Fibroblast of pulmonary artery (primary cell): ENCODE results near the gene LRRC8E.

ENCODE experiments used
- DNase-seq: peaks from one replicate; pipeline ENCODE4 v3.0.0-alpha.2; 2010; ENCODE audit warnings: low read depth
- H3K4me3 ChIP-seq: replicated peaks from 2 replicates; pipeline ENCODE4 v1.5.1; 2011; ENCODE audit warnings: low read depth, mild to moderate bottlenecking, control low read depth, low read length, moderate library complexity
- TF ChIP-seq, protein P1 (sequence below): IDR thresholded peaks from 2 replicates; pipeline ENCODE4 v1.5.1; 2011; ENCODE audit warnings: mild to moderate bottlenecking, control low read depth, low read length, inconsistent platforms; ENCODE audit errors: missing control alignments

LRRC8E gene

DNA sequence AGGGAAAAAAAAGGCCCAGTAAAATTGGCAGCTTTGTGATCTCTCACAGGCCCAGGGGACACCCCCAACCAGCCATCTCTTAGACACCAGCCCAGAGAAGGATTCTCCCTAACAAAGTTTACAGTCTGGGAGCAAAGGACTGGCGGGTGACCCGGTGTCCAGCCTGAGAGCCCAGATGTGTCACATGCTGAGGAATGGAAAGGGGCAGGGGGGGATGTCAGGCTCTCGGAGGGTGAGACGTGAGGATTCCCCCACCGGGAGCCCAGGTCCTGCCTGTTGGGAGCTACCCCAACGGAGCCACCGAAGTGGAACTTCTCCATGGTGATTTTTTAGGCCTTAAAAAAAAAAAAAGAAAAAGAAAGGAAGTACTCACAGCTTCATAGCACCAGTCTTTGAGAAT is 42.5 kb downstream of the LRRC8E start:
- no peak overlapping the region for H3K4me3 ChIP-seq
- TF ChIP-seq, protein P1, sequence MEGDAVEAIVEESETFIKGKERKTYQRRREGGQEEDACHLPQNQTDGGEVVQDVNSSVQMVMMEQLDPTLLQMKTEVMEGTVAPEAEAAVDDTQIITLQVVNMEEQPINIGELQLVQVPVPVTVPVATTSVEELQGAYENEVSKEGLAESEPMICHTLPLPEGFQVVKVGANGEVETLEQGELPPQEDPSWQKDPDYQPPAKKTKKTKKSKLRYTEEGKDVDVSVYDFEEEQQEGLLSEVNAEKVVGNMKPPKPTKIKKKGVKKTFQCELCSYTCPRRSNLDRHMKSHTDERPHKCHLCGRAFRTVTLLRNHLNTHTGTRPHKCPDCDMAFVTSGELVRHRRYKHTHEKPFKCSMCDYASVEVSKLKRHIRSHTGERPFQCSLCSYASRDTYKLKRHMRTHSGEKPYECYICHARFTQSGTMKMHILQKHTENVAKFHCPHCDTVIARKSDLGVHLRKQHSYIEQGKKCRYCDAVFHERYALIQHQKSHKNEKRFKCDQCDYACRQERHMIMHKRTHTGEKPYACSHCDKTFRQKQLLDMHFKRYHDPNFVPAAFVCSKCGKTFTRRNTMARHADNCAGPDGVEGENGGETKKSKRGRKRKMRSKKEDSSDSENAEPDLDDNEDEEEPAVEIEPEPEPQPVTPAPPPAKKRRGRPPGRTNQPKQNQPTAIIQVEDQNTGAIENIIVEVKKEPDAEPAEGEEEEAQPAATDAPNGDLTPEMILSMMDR, result no peak
- no peak for DNase-seq

DNA sequence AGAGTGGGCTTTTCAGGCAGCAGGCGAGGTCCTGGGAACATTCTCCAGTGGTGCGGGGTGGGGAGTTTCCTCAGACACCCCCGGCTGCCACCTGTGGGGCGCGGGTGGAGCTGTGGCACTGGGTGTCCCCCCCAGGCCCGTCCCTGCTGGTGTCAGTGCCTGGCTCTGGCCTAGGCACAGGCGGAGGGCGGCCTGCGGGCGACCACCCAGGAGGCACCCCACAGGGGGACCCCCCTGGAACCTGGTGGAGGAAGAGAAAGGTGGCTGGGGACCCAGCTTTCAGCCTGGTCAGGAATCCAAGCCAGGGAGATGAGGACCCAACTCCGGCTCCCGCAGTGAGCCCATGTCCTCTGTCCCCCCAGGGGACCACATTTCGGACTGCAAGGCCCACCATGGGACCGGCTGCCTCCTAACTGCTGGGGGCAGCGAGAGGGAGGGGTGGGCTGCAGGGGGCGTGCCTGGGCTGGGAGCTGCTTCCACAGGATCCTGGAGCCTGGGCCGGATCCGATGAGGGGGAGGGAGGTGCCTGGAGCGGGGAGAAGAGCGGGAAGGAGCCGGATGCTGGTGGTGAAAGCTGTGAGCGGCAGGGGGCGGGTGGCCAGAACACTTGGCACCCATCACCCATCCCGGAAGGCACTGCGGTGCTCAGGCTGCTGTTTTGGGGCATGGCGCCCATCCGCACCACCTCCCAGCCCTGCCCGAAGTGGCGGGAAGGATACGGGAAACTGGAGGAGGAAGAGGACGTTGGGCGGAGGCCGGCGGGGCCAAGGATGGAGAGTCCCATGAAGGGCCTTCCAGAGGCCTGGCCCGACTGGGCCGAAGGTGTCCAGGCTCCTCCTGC is 43.1 kb downstream of the LRRC8E start:
- no peak overlapping the region for H3K4me3 ChIP-seq
- DNase-seq, result no peak
- TF ChIP-seq, protein P1, result no peak

DNA sequence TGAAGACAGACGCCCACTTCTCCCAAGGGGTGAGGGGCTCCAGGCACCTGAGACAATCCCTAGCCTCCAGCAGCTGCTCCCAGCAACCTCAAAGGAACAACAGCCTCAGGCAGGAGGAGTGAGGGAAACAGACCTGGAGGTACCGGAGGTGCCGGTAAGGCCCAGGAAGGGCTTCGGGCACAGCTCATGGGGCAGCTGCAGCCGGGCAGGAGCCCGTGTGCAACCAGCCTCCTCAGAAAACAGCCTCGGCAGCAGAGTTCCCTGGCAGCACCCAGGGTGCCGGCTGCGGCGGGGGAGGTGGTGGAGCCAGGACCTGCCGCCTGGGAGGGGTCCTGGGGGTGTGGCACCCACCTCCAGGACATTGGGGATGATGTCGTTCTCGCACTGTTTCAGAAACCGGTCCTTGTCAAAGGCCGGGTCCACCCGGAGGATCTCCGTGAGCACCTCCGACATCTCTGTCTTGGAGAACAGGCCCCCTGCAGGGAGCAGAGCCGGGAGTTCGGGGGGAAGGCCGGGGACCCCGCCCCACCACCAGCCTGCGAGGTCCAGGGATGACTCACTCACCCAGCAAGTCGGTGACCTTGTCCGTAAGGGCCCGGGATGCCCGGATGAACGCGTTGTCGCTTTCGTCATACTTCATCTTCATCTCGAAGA is 44.1 kb downstream of the LRRC8E start:
- H3K4me3 ChIP-seq, result no peak overlapping the region
- TF ChIP-seq, protein P1, result no peak
- DNase-seq, result no peak

DNA sequence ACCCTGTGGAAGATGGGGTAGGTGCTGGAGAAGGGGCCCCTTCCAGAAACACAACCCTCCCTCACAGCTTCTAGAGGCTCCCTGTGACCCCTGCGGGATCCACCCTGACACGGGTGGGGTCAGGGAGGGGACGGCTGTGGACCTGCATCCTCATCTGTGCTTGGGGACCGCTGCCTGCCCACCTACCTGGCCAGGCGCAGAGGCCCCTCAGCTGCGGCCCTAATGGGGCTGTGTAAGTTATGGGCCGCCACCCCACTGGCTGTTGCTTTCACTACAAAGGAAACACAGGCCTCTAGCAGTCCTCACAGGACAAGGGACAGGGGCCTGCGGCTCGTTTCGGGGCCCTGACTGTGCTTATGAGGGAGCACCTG is 44.6 kb downstream of the LRRC8E start:
- DNase-seq, result no peak
- no peak overlapping the region for H3K4me3 ChIP-seq
- TF ChIP-seq, protein P1, result no peak

DNA sequence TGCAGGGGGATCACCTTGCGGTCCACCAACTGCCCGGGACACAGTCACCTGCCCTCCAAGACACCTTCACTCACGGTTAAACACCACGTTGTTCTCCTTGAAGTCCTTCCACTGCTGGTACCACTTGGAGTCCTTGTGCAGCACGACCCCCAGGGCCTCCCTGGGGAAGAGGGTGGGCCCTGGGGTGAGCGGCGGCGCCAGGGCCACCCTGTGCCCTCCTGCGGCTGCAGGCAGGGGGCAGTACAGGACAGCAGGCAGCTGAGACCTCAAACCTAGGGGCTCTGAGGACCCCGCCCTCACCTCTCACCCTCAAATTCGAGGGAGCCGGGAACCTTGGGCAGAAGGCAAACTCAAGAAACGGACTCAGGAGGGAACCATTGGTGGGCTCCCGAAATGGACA is 45.1 kb downstream of the LRRC8E start:
- no peak for DNase-seq
- TF ChIP-seq, protein P1, result peak; percentile 21
- H3K4me3 ChIP-seq, result no peak overlapping the region

DNA sequence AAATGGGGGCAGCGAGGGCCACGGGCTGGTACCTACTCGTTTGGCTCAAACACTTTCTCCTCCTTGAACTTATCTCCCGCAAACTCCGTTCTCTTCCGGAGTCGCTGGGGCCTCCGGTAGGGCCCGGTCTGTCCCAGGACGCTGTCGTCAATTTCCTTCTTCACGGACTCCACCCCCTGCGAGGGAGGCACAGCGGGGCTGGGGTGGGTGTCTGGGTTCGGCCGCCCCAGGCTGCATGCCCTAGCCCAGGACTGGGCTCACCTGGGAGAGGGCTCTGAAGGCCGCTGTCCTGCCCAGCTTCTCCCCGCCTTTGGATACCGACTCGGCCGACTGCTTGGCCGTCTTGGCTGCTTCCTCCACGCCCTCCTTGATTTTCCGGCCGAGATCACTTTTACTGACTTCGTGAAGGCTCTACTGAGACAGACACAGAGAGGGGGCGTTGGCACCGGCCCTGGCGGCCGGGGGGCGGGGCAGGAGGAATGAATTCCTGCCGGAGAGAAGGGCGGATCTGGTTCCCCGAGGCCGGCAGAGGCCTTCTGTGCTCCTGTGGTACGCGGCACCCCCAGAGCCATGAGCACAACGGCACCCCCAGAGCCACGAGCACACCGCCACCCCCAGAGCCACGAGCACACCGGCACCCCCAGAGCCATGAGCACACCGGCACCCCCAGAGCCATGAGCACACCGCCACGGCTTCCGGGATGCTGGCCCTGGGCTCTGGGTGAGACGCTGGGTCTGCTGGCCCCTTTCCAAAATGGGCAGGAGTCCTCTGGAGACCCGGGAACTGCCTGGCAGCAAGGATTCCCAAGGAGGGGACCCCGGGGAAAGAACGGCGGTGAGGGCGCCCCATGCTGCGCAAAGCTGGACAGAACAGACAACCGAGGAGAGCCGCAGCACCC is 45.8 kb downstream of the LRRC8E start:
- TF ChIP-seq, protein P1, result no peak
- no peak for DNase-seq
- H3K4me3 ChIP-seq, result no peak overlapping the region
